Astrocyte (in vitro differentiated cells and primary cell): ENCODE measurements around the gene APOL6.

Experiments
- CTCF ChIP-seq: IDR thresholded peaks from 2 replicates; pipeline ENCODE4 v1.5.1; 2011; ENCODE audit warnings: low read depth, mild to moderate bottlenecking, inconsistent platforms, low read length, moderate library complexity; ENCODE audit not compliant: insufficient read depth
- EZH2 ChIP-seq: IDR thresholded peaks from 2 replicates; pipeline ENCODE4 v1.6.1; 2012; ENCODE audit warnings: mild to moderate bottlenecking, low read length, inconsistent platforms; ENCODE audit not compliant: insufficient read depth

- TF ChIP-seq CTCF (no peak), EZH2 (no peak)
Observed at GRCh38 chr22:35643991-35644390, 4.3 kb upstream of the APOL6 start.
